Stimulated activated naive B cell treated with anti-CD40 and anti-IgM and Interleukin-4, amounts not matched to agents 10 μg/mL and 1 μg/mL and 100 μg/mL, for 72 hours (primary cell): Measurements from ENCODE around the gene SPATA13.

Source experiments
- ATAC-seq, 2 donors: fragments of 150-1000 bp; cut with Tn5 transposase; replicated peaks; 2 replicates each; pipeline ENCODE4 v1.10.0; 2021; ENCODE audit warnings: moderate library complexity in 1 of 2
- DNase-seq: peaks from one replicate; pipeline ENCODE4 v3.0.0; 2021
- H3K27ac Mint-ChIP-seq: one replicate; pipeline ENCODE4 v1.8.0; 2022; ENCODE audit warnings: mild to moderate bottlenecking, mixed read lengths
- H3K27me3 Mint-ChIP-seq, 2 donors: one replicate each; pipeline ENCODE4 v1.8.0; 2022; ENCODE audit warnings: mixed read lengths in 2 of 2
- H3K36me3 Mint-ChIP-seq, 2 donors: one replicate each; pipeline ENCODE4 v1.8.0; 2022; ENCODE audit warnings: mixed read lengths in 2 of 2, mild to moderate bottlenecking in 1 of 2
- H3K4me1 Mint-ChIP-seq, 2 donors: one replicate each; pipeline ENCODE4 v1.8.0; 2022; ENCODE audit warnings: mixed read lengths in 2 of 2, mild to moderate bottlenecking in 1 of 2
- H3K4me3 Mint-ChIP-seq, 2 donors: one replicate each; pipeline ENCODE4 v1.8.0; 2022; ENCODE audit warnings: mild to moderate bottlenecking in 2 of 2, mixed read lengths in 2 of 2, moderate library complexity in 1 of 2
- H3K9me3 Mint-ChIP-seq, 2 donors: one replicate each; pipeline ENCODE4 v1.8.0; 2022; ENCODE audit warnings: mixed read lengths in 2 of 2, mild to moderate bottlenecking in 1 of 2

The SPATA13 gene

GRCh38 chr13:24166561-24166960, 6.0 kb downstream of the SPATA13 start:
- ATAC-seq (no peak), DNase-seq (no peak)
- no peak overlapping the region for H3K27ac Mint-ChIP-seq
- H3K27me3 Mint-ChIP-seq, result peaks cover 12 to 23% of the 10 kb centered on the region in 2 donors
- peaks cover 7 to 9% of the 10 kb centered on the region in 2 donors for H3K4me1 Mint-ChIP-seq
- H3K9me3 Mint-ChIP-seq, result no peaks in the 10 kb centered on the region
- H3K36me3 Mint-ChIP-seq, result peaks cover 0 to 3% of the 10 kb centered on the region in 2 donors
- no peak overlapping the region for H3K4me3 Mint-ChIP-seq

- H3K27ac Mint-ChIP-seq, result no peak overlapping the region
- peaks cover 0 to 3% of the 10 kb centered on the region in 2 donors for H3K36me3 Mint-ChIP-seq
- no peak overlapping the region for H3K4me3 Mint-ChIP-seq
- H3K4me1 Mint-ChIP-seq, result no peaks in the 10 kb centered on the region
- no peak for DNase-seq
- H3K27me3 Mint-ChIP-seq, result peaks cover 0 to 12% of the 10 kb centered on the region in 2 donors
- no peak for ATAC-seq
- no peaks in the 10 kb centered on the region for H3K9me3 Mint-ChIP-seq
Observed at GRCh38 chr13:24167666-24168391, 7.3 kb downstream of the SPATA13 start.

DNA sequence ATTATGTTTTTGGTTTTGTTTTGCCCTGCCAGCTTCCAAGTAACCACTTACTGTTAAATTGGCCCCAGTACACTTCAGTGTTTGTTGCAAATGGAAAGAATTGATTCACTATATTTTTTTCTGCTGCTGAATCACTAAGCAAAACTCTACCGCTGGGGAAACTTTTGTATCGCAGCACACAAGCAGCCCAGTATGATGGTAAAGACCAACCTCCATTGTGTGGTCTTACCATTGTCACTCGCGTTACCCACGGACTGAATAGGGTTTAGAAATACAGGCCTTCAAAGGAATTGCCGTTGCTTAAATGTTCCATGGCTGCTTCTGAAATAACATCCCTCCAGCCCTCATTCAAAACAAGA, 7.9 kb downstream of the SPATA13 start:
- ATAC-seq, result no peak
- DNase-seq, result no peak
- no peak overlapping the region for H3K27ac Mint-ChIP-seq
- H3K4me3 Mint-ChIP-seq, result no peak overlapping the region
- no peaks in the 10 kb centered on the region for H3K9me3 Mint-ChIP-seq
- H3K4me1 Mint-ChIP-seq, result no peaks in the 10 kb centered on the region
- peaks cover 0 to 3% of the 10 kb centered on the region in 2 donors for H3K36me3 Mint-ChIP-seq
- H3K27me3 Mint-ChIP-seq, result peaks cover 0 to 12% of the 10 kb centered on the region in 2 donors

- ATAC-seq (no peak), DNase-seq (no peak)
- peaks cover 0 to 12% of the 10 kb centered on the region in 2 donors for H3K27me3 Mint-ChIP-seq
- no peaks in the 10 kb centered on the region for H3K4me1 Mint-ChIP-seq
- H3K9me3 Mint-ChIP-seq, result no peaks in the 10 kb centered on the region
- no peak overlapping the region for H3K27ac Mint-ChIP-seq
- no peak overlapping the region for H3K4me3 Mint-ChIP-seq
- peaks cover 0 to 3% of the 10 kb centered on the region in 2 donors for H3K36me3 Mint-ChIP-seq
Observed at GRCh38 chr13:24168979-24169378, 8.5 kb downstream of the SPATA13 start.

DNA sequence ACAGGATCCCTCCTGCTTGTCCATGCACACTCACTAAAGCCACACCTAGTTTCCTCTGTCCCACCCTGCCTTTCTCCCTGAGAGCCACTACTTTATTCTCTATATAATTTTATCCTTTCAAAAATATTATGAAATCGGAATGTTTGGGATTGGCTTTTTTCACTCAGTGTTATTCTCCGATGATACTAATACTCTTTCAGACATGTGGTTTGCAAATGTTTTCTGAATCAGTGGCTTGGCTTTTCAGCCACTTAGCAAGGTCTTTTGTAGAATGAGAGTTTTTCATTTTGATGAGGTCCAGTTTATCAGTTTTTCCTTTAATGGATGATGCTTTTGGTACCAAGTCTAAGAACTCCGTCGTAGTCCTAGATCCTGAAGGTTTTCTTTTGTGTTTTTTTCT, 11.6 kb downstream of the SPATA13 start:
- no peak overlapping the region for H3K27ac Mint-ChIP-seq
- H3K9me3 Mint-ChIP-seq, result no peaks in the 10 kb centered on the region
- DNase-seq (no peak), ATAC-seq (no peak)
- H3K27me3 Mint-ChIP-seq, result no peaks in the 10 kb centered on the region
- H3K36me3 Mint-ChIP-seq, result no peaks in the 10 kb centered on the region
- H3K4me3 Mint-ChIP-seq, result no peak overlapping the region
- no peaks in the 10 kb centered on the region for H3K4me1 Mint-ChIP-seq

DNA sequence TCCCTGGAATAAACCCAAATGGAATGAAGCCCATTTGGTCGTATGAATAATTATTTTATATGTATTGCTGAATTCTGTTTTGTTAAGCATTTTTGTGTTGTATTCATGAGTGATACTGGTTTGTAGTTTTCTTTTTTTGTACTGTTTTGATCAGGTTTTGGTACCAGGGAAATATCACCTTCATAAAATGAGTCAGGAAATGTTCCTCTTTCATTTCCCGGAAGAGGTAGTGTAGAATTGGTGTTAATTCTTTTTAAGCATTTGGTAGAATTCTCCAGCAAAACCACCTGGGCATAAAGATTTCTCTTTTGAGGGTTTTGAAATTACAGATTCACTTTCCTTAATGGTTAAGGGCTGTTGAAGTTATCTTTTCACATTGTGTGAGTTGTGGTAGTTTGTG, 13.3 kb downstream of the SPATA13 start:
- H3K27ac Mint-ChIP-seq, result no peak overlapping the region
- H3K9me3 Mint-ChIP-seq, result no peaks in the 10 kb centered on the region
- ATAC-seq (no peak), DNase-seq (no peak)
- no peak overlapping the region for H3K4me3 Mint-ChIP-seq
- H3K36me3 Mint-ChIP-seq, result no peaks in the 10 kb centered on the region
- no peaks in the 10 kb centered on the region for H3K27me3 Mint-ChIP-seq
- H3K4me1 Mint-ChIP-seq, result no peaks in the 10 kb centered on the region

- H3K4me1 Mint-ChIP-seq, result no peaks in the 10 kb centered on the region
- DNase-seq, result no peak
- H3K9me3 Mint-ChIP-seq, result no peaks in the 10 kb centered on the region
- no peaks in the 10 kb centered on the region for H3K36me3 Mint-ChIP-seq
- H3K27ac Mint-ChIP-seq, result no peak overlapping the region
- H3K27me3 Mint-ChIP-seq, result no peaks in the 10 kb centered on the region
- no peak overlapping the region for H3K4me3 Mint-ChIP-seq
- ATAC-seq, result no peak
Observed at GRCh38 chr13:24175847-24176246, 15.3 kb downstream of the SPATA13 start.

- no peak overlapping the region for H3K4me3 Mint-ChIP-seq
- H3K27ac Mint-ChIP-seq, result no peak overlapping the region
- no peaks in the 10 kb centered on the region for H3K36me3 Mint-ChIP-seq
- no peaks in the 10 kb centered on the region for H3K4me1 Mint-ChIP-seq
- DNase-seq (no peak), ATAC-seq (no peak)
- H3K27me3 Mint-ChIP-seq, result no peaks in the 10 kb centered on the region
- H3K9me3 Mint-ChIP-seq, result no peaks in the 10 kb centered on the region
Observed at GRCh38 chr13:24176351-24177101, 16.0 kb downstream of the SPATA13 start.

- DNase-seq (no peak), ATAC-seq (no peak)
- Mint-ChIP-seq H3K4me3 (no peak overlapping the region), H3K27ac (no peak overlapping the region), H3K27me3 (no peaks in the 10 kb centered on the region), H3K9me3 (peaks cover 2 to 5% of the 10 kb centered on the region in 2 donors), H3K36me3 (peaks cover 2 to 4% of the 10 kb centered on the region in 2 donors), H3K4me1 (peaks cover 0 to 2% of the 10 kb centered on the region in 2 donors)
Observed at GRCh38 chr13:24178847-24179485, 18.4 kb downstream of the SPATA13 start.

DNA sequence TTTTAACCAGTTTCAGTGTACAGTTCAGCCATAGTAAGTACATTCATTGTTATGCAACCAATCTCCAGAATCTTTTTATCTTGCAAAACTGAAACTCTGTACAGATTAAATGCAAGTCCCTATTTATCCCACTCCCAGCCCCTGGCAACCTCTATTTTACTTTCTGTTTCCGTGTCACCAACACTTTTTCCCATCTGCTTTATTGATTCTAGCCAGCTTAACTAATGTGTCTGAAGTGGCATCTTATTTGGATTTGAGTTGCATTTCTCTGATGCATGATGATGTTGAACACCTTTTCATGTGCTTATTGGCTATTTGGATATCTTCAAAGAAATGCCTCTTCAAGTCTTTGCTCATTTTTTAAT, 18.9 kb downstream of the SPATA13 start:
- Mint-ChIP-seq H3K36me3 (peaks cover 2 to 4% of the 10 kb centered on the region in 2 donors), H3K4me3 (no peak overlapping the region), H3K4me1 (peaks cover 0 to 2% of the 10 kb centered on the region in 2 donors), H3K27ac (no peak overlapping the region), H3K27me3 (no peaks in the 10 kb centered on the region), H3K9me3 (peaks cover 2 to 5% of the 10 kb centered on the region in 2 donors)
- DNase-seq (no peak), ATAC-seq (no peak)

GRCh38 chr13:24180750-24181377, 20.3 kb downstream of the SPATA13 start:
- peaks cover 2 to 5% of the 10 kb centered on the region in 2 donors for H3K9me3 Mint-ChIP-seq

DNA sequence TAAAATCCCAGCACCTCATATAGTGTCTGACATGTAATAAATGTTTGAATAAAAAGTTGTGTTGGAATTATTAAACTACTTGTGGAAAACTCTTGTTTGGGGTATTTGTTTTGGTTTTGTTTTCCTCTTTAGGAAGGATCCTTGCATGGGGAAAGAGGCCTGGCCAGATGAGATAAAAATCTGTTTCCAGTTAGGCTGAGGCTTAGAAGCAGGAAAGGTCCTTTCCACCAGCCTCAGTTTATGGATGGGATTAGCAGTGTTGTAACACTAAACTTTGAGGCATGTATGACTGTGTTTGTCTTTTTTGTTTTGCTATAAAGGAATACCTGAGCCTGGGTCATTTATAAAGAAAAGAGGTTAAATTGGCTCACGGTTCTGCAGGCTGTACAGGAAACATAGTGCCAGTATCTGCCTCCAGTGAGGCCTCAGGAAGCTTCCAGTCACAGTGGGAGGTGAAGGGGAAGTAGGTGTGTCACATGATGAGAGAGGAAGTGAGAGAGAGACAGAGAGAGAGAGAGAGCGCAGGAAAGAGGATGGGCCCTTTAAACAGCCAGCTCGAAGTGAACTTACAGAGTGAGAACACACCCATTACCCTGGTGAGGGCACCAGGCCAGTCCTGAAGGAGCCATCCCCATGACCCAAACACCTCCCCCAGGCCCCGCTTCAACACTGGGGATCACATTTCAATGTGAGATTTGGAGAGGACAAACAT, 21.6 kb downstream of the SPATA13 start:
- Mint-ChIP-seq H3K4me3 (no peak overlapping the region), H3K27me3 (peaks cover 0 to 5% of the 10 kb centered on the region in 2 donors), H3K9me3 (peaks cover 2 to 5% of the 10 kb centered on the region in 2 donors), H3K36me3 (peaks cover 2 to 4% of the 10 kb centered on the region in 2 donors), H3K4me1 (peaks cover 0 to 2% of the 10 kb centered on the region in 2 donors), H3K27ac (no peak overlapping the region)
- no peak for DNase-seq
- ATAC-seq, result no peak

More at GRCh38 chr13:24180750-24181377, 20.3 kb downstream of the SPATA13 start:
- ATAC-seq (no peak), DNase-seq (no peak)
- Mint-ChIP-seq H3K27ac (no peak overlapping the region), H3K4me1 (peaks cover 0 to 2% of the 10 kb centered on the region in 2 donors), H3K4me3 (no peak overlapping the region), H3K27me3 (peaks cover 0 to 5% of the 10 kb centered on the region in 2 donors), H3K36me3 (peaks cover 2 to 4% of the 10 kb centered on the region in 2 donors)

GRCh38 chr13:24182703-24183081, 22.2 kb downstream of the SPATA13 start:
- DNase-seq (no peak), ATAC-seq (no peak)
- H3K27ac Mint-ChIP-seq, result no peak overlapping the region
- H3K36me3 Mint-ChIP-seq, result peaks cover 2 to 4% of the 10 kb centered on the region in 2 donors
- no peak overlapping the region for H3K4me3 Mint-ChIP-seq
- H3K27me3 Mint-ChIP-seq, result peaks cover 0 to 5% of the 10 kb centered on the region in 2 donors
- peaks cover 0 to 2% of the 10 kb centered on the region in 2 donors for H3K4me1 Mint-ChIP-seq
- H3K9me3 Mint-ChIP-seq, result peaks cover 2 to 5% of the 10 kb centered on the region in 2 donors

DNA sequence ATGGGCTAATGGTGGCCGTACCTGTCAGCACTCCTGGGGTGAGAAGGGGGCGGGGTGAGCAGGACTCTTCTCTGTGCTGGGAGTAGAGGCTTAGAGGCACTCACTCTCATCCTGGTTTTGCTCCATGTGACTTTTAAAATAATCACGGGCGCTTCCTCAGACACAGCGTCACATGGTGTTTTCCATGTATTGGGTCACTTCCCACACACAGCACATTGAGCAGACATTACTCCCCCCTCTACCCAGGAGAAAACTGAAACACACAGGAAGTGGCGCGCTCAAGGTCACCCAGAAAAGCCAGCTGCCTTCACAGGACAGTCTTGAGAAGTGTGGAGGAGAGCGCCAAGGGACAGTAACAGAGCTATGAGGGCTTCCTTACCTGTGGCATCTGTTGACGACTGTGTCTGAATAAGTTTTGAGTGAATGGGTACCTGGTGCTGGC, 23.2 kb downstream of the SPATA13 start:
- peaks cover 0 to 2% of the 10 kb centered on the region in 2 donors for H3K4me1 Mint-ChIP-seq
- H3K9me3 Mint-ChIP-seq, result peaks cover 2 to 5% of the 10 kb centered on the region in 2 donors
- H3K4me3 Mint-ChIP-seq, result no peak overlapping the region

More for the DNA sequence above, 23.2 kb downstream of the SPATA13 start:
- peaks cover 2 to 4% of the 10 kb centered on the region in 2 donors for H3K36me3 Mint-ChIP-seq
- ATAC-seq (no peak), DNase-seq (no peak)
- H3K27ac Mint-ChIP-seq, result no peak overlapping the region
- peaks cover 0 to 5% of the 10 kb centered on the region in 2 donors for H3K27me3 Mint-ChIP-seq
